ENCODE measurements around the gene OR10H1.

GRCh38 chr19:15776264-15776663 lies 39.2 kb downstream of the OR10H1 start:
- TF ChIP-seq CTCF (IDR thresholded peaks at IDR 0.05), result no peak
- TF ChIP-seq POLR2A (IDR thresholded peaks at IDR 0.05), result no peak
